Measurements from ENCODE around the gene TTC34.

GRCh38 chr1:2832506-2833453, 31.3 kb upstream of the TTC34 start:
- TF ChIP-seq CTCF (IDR thresholded peaks at IDR 0.05) (no peak), POLR2A (IDR thresholded peaks at IDR 0.05) (no peak), EP300 (IDR thresholded peaks at IDR 0.05) (no peak)

All from ovary (tissue), 3 donors.